ENCODE measurements around the gene ASPRV1.
"Not testable (repeated sequence)": the region's sequence is repeated elsewhere in the genome, so short reads cannot be mapped to it uniquely, and the experiment has no call there.

Gene ASPRV1

GRCh38 chr2:69961496-69961895 lies at the start of gene ASPRV1:
ASPRV1 (minus strand) TSS chr2:69961631; CDS start chr2:69961436, 195 bp downstream.
- DNase-seq (ENCODE audit: low read depth): no peak

GRCh38 chr2:70010576-70011111 lies 49.2 kb upstream of the ASPRV1 start:
- DNase-seq (ENCODE audit: low read depth): no peak

GRCh38 chr2:70009762-70010575 lies 48.5 kb upstream of the ASPRV1 start:
- DNase-seq (ENCODE audit: low read depth): no peak

GRCh38 chr2:70008290-70008689 lies 46.9 kb upstream of the ASPRV1 start:
- DNase-seq (ENCODE audit: low read depth): no peak

DNA sequence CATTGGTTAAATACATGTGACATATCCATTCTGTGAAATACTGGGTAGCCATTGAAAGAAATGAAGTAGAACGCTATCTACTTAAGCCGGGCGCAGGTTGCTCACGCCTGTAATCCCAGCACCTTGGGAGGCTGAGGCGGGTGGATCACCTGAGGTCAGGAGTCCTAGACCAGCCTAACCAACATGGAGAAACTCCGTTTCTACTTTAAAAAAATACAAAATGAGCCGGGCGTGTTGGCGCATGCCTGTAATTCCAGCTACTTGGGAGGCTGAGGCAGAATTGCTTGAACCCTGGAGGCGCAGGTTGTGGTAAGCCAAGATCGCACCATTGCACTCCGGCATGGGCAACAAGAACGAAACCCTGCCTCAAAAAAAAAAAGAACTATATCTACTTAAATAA lies 45.7 kb upstream of the ASPRV1 start:
- DNase-seq (ENCODE audit: low read depth): no peak

GRCh38 chr2:70006447-70006784 lies 45.0 kb upstream of the ASPRV1 start:
- no peak for DNase-seq (ENCODE audit: low read depth)

GRCh38 chr2:70005752-70006446 lies 44.5 kb upstream of the ASPRV1 start:
- no peak for DNase-seq (ENCODE audit: low read depth)

GRCh38 chr2:70005216-70005615 lies 43.8 kb upstream of the ASPRV1 start:
- DNase-seq (ENCODE audit: low read depth): no peak

DNA sequence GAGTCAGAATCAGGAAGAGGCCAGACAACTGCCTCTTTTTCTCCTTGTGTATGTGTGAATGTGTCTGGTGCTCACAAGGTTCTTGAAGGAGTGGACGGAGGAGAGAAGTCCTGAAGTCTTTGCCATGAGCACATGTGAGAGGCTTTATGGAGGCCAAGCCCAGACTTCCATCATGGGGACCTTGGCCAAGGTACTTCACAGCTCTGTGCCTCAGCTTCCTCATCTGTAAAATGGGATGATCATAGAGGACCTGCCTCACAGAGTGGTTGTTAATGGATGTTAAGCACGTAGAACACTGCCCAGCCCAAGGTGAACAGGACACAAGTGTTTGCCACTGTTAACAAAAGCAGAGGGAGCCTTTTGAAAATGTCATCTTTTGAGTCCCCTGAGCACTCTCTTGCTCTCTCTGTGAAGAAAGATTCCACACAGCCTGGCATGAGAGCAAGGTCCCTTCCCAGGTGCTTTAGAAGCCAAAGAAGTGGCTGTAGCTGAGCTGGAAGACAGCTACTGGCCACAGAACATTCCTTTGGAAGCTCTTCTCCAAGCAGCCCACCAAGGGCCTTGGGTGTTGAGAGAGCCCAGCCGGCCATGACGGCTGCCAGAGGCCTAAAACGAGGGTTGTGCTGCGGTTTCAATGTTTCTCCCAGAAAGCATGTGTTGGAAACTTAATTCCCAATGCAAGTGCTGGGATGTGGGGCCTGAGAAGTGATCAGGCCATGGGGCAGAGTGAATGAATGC lies 41.8 kb upstream of the ASPRV1 start:
- no peak for DNase-seq (ENCODE audit: low read depth)

GRCh38 chr2:70002241-70002899 lies 40.9 kb upstream of the ASPRV1 start:
- DNase-seq (ENCODE audit: low read depth): no peak

GRCh38 chr2:70000529-70000928 lies 39.1 kb upstream of the ASPRV1 start:
- DNase-seq (ENCODE audit: low read depth): not testable (repeated sequence)

DNA sequence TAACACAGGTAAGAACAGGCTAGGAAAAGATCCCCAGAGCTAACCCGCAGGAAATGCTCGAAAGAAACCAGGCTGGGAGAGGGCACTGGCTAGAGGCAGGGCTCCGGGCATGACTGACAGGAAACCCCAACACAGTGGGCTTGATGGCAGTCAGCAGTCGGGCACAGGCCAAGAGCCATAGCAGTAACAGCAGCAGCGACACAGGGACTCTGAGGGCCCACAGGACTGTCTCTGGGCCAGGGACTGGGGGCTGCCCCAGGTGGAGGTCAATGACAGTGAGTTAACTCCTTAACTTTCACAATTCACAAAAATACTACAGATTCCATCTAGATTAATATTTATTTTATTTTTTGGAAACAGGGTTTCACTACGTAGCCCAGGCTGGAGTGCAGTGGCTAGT lies 37.3 kb upstream of the ASPRV1 start:
- DNase-seq (ENCODE audit: low read depth): no peak

GRCh38 chr2:69997015-69997830 lies 35.8 kb upstream of the ASPRV1 start:
- peak; percentile 13 for DNase-seq (ENCODE audit: low read depth)

- DNase-seq (ENCODE audit: low read depth): no peak
Measured at GRCh38 chr2:69995511-69995910, 34.1 kb upstream of the ASPRV1 start.

DNA sequence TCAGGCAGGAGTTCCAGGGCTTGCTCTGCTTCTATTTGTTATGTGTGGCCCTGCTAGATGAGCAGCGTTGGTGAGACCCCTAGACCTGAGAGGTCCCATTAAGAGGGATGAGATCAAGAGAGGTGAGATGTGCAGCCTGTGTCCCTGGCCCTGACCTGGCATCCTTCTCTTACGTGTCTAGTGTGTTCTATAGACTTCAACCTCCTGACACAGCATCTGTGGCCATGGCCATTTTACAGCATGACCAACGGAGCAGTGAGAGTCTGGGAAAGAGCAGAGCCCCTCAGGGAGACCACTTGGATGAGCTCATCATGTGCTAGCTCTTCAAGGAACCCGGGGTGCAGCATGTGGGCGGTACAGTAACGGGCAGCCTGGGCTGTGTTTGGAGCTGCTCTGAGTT lies 32.7 kb upstream of the ASPRV1 start:
- DNase-seq (ENCODE audit: low read depth): no peak

DNA sequence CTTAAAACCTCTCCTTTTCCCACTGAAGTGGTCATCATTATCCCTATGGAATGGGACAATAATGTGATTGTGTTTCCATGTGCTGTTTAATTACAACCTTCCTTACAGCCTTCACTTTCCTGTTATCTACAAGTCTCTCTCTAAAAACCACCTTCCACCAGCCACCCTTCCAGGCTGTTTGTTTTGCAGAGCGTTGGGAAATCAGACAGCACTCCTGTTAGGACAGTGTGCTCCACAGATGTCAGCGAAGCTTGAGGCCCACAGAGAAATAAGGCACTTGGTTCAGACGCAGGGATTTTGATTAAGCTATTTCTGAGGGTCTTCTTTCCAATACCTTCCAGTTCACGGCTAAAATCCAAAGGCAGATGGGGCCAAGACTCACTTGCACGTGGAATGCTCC lies 32.3 kb upstream of the ASPRV1 start:
- no peak for DNase-seq (ENCODE audit: low read depth)

DNA sequence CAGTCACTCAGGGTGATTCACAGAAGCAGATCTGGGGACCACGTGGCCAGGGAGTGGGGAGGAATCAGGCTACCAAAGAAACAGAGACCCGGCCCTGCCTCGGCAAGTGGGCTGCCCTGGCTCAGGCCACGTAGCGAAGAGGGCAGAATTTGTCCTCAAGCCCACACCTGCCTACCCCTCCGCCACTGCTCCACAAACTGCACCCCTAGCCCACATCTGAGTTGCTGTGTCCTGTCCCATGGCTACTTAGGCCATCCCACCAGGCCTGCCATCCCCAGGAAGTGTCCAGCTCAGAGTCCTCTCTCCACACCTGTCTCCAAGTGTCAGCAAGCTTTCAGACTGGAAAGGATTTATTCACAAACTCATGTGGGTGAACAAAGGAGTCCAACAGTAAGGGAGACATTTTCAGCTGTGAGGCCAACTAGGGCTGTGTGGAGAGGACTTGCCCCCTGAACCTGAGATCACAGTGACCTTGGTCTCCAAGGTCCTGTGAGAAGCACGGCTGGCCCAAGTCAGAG lies 31.7 kb upstream of the ASPRV1 start:
- DNase-seq (ENCODE audit: low read depth): no peak

GRCh38 chr2:69992310-69993047 lies 31.0 kb upstream of the ASPRV1 start:
- DNase-seq (ENCODE audit: low read depth): no peak

- no peak for DNase-seq (ENCODE audit: low read depth)
Measured at GRCh38 chr2:69989441-69990105, 28.1 kb upstream of the ASPRV1 start.

GRCh38 chr2:69989009-69989408 lies 27.6 kb upstream of the ASPRV1 start:
- DNase-seq (ENCODE audit: low read depth): no peak
